Measurements from ENCODE around the gene KRT78. TPM values are rescaled to one million over a fixed set of nuclear protein-coding genes. Genes with fewer than 3 reads are reported as not detected.

KRT78 gene
- total and polyA plus RNA-seq, 2 donors (not counting 1 experiment from before 2014, with no cell fraction given) = not detected

DNA sequence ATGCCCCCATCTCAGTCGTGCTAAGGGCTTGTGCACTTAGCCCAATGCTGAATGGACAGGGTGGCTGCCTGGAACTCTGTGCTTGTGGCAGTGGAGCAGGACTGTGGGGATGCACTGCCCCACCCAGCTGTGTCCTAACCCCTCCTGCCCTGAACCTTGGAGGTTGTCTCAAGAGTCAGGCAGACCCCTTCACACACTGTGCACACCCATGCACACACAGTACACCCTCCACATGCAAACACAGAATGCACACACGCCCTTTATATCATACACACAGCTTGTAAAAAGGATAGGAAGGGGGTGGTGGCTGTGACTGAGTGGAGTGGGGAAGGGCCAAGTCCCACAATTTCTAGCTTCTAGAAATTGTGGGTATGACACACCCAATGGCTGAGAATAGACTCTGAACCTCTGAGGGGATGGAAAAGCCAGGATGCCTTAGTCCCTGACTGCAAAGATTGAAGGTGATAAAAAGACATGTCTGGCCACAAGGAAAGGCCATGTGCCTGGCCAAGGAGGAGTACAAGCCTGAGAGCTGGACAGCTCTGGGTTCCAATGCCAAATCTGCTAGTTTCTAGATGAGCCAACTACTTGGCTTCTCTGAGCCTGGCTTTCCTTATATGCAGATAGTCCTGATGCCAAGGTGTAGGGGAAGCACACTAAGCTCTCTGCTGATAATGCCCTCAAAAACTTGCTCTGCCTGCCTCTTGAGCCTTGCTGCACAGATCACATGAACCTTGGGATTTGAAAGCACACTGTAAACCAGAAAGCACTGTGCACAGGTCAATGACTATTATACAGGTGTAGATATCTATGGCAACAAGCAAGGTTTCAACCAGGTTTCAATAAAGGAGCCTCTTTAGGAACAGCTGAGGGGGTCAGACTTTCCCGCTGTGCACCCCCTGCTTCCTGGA lies 47.7 kb upstream of the KRT78 start:
- Histone ChIP-seq H3K36me3 (replicated peaks in 1 of 2; ENCODE audit: control extremely low read depth in 1 of 2, control insufficient read depth in 1 of 2, extremely low read depth in 1 of 2, insufficient read depth in 2 of 2, low read length in 1 of 2) (no peaks in the 10 kb centered on the region), H4K20me1 (ENCODE audit: control insufficient read depth, insufficient read depth, low read length, poor library complexity, severe bottlenecking) (no peaks in the 10 kb centered on the region), H3K79me2 (ENCODE audit: control insufficient read depth, insufficient read depth, low read length) (no peaks in the 10 kb centered on the region), H3K4me1 (ENCODE audit: control insufficient read depth in 2 of 2, insufficient read depth in 2 of 2, low read length in 2 of 2) (no peaks in the 10 kb centered on the region), H3K4me2 (replicated peaks; ENCODE audit: low read depth, low read length, poor library complexity, severe bottlenecking) (no peak overlapping the region), H3K9ac (ENCODE audit: low read length) (no peak overlapping the region), H3K9me3 (ENCODE audit: control extremely low read depth in 1 of 3, control insufficient read depth in 2 of 3, insufficient read depth in 1 of 3, low read length in 2 of 3) (peaks cover 0 to 4% (median 0%) of the 10 kb centered on the region in 3 donors), H3K27ac (ENCODE audit: low read length in 2 of 2) (no peak overlapping the region), H3K27me3 (replicated peaks in 1 of 4; ENCODE audit: control extremely low read depth in 1 of 4, control insufficient read depth in 3 of 4, insufficient read depth in 4 of 4, low read length in 3 of 4) (peaks cover 0 to 2% (median 0%) of the 10 kb centered on the region in 4 experiments), H3K4me3 (ENCODE audit: control extremely low read depth in 1 of 5, extremely low read depth in 1 of 5, insufficient read depth in 1 of 5, low read depth in 2 of 5, low read length in 4 of 5) (no peak overlapping the region), H2AFZ (ENCODE audit: insufficient read depth, low read depth, low read length, poor library complexity, severe bottlenecking) (no peak overlapping the region)
- Mint-ChIP-seq H3K4me1 (no peaks in the 10 kb centered on the region), H3K9me3 (ENCODE audit: insufficient read depth) (no peaks in the 10 kb centered on the region), H3K27ac (no peak overlapping the region), H3K4me3 (no peak overlapping the region), H3K27me3 (peaks cover 19% of the 10 kb centered on the region)
- intact Hi-C loops (cut with micrococcal nuclease) = no loop called here
- ATAC-seq (ENCODE audit: low read depth) (no peak), DNase-seq (no peak)
- ChIA-PET POLR2A (no interaction called here), CTCF (interaction anchor here (0.8 to 4.5 kb wide), 3 partner anchors 11 to 84 kb away, joined by 3 to 29 read pairs (median 10); no protein-coding TSS in a partner anchor)
- TF ChIP-seq, protein P1, sequence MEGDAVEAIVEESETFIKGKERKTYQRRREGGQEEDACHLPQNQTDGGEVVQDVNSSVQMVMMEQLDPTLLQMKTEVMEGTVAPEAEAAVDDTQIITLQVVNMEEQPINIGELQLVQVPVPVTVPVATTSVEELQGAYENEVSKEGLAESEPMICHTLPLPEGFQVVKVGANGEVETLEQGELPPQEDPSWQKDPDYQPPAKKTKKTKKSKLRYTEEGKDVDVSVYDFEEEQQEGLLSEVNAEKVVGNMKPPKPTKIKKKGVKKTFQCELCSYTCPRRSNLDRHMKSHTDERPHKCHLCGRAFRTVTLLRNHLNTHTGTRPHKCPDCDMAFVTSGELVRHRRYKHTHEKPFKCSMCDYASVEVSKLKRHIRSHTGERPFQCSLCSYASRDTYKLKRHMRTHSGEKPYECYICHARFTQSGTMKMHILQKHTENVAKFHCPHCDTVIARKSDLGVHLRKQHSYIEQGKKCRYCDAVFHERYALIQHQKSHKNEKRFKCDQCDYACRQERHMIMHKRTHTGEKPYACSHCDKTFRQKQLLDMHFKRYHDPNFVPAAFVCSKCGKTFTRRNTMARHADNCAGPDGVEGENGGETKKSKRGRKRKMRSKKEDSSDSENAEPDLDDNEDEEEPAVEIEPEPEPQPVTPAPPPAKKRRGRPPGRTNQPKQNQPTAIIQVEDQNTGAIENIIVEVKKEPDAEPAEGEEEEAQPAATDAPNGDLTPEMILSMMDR (IDR thresholded peaks at IDR 0.05) = no peak
- TF ChIP-seq EZH2 (IDR thresholded peaks at IDR 0.05; ENCODE audit: borderline replicate concordance, insufficient read depth, low read depth, low read length, poor library complexity, severe bottlenecking) = no peak
- 60% methylated on average over 2 of the region's 3 CpGs for WGBS (ENCODE audit: insufficient coverage)

DNA sequence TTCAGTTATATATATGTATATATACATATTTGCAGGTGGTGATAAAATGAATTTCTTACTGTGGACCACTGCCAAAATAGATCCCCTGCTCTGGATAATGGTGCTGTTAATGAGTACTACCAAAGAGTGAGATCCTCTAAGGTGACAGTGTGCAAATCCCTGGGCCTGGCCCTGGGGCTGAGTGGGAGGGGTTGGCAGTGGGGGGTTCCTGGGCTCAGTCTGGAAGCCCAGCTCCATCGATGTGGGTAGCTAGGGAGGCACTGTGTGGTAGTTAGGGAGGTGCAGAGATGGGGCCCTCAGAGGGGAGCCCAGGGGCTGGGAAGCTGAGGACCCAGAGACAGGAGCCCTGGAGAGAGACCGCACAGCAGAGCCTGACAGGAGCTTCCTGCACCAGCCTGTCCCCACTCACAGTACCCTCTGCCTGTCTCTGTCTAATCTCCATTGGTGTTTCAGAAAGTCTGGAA lies 47.0 kb upstream of the KRT78 start:
- no peaks in the 10 kb centered on the region for H3K4me1 Mint-ChIP-seq
- POLR2A ChIA-PET = no interaction called here
- CTCF ChIA-PET = interaction anchor here (0.8 to 4.5 kb wide), 4 partner anchors 11 to 85 kb away, joined by 3 to 29 read pairs (median 6); no protein-coding TSS in a partner anchor
- Histone ChIP-seq H3K4me1 (ENCODE audit: control insufficient read depth in 2 of 2, insufficient read depth in 2 of 2, low read length in 2 of 2) (no peaks in the 10 kb centered on the region), H3K27me3 (replicated peaks in 1 of 4; ENCODE audit: control extremely low read depth in 1 of 4, control insufficient read depth in 3 of 4, insufficient read depth in 4 of 4, low read length in 3 of 4) (peaks cover 0 to 2% (median 0%) of the 10 kb centered on the region in 4 experiments), H3K9me3 (ENCODE audit: control extremely low read depth in 1 of 3, control insufficient read depth in 2 of 3, insufficient read depth in 1 of 3, low read length in 2 of 3) (peaks cover 0 to 4% (median 0%) of the 10 kb centered on the region in 3 donors), H3K27ac (ENCODE audit: low read length in 2 of 2) (no peak overlapping the region), H3K4me3 (ENCODE audit: control extremely low read depth in 1 of 5, extremely low read depth in 1 of 5, insufficient read depth in 1 of 5, low read depth in 2 of 5, low read length in 4 of 5) (no peak overlapping the region), H3K36me3 (replicated peaks in 1 of 2; ENCODE audit: control extremely low read depth in 1 of 2, control insufficient read depth in 1 of 2, extremely low read depth in 1 of 2, insufficient read depth in 2 of 2, low read length in 1 of 2) (no peaks in the 10 kb centered on the region), H3K79me2 (ENCODE audit: control insufficient read depth, insufficient read depth, low read length) (no peaks in the 10 kb centered on the region), H3K9ac (ENCODE audit: low read length) (no peak overlapping the region), H4K20me1 (ENCODE audit: control insufficient read depth, insufficient read depth, low read length, poor library complexity, severe bottlenecking) (no peaks in the 10 kb centered on the region), H2AFZ (ENCODE audit: insufficient read depth, low read depth, low read length, poor library complexity, severe bottlenecking) (no peak overlapping the region), H3K4me2 (replicated peaks; ENCODE audit: low read depth, low read length, poor library complexity, severe bottlenecking) (no peak overlapping the region)
- no peak for ATAC-seq (ENCODE audit: low read depth)
- intact Hi-C loops (cut with micrococcal nuclease) = no loop called here
- H3K9me3 Mint-ChIP-seq (ENCODE audit: insufficient read depth) = no peaks in the 10 kb centered on the region
- no peak for TF ChIP-seq EZH2 (IDR thresholded peaks at IDR 0.05; ENCODE audit: borderline replicate concordance, insufficient read depth, low read depth, low read length, poor library complexity, severe bottlenecking)
- TF ChIP-seq, protein P1 (IDR thresholded peaks at IDR 0.05) = no peak
- no peak for DNase-seq
- no peak overlapping the region for H3K27ac Mint-ChIP-seq
- H3K27me3 Mint-ChIP-seq = peaks cover 17% of the 10 kb centered on the region
- H3K4me3 Mint-ChIP-seq = no peak overlapping the region
- 57% methylated on average over 2 of the region's 2 CpGs for WGBS (ENCODE audit: insufficient coverage)
